Measurements from ENCODE around the gene SF3B4. TPM values are rescaled to one million over a fixed set of nuclear protein-coding genes. Genes with fewer than 3 reads are reported as not detected.

SF3B4 gene
- total and polyA plus RNA-seq, 2 of the 4 experiments (the other 2 are of a cell fraction): 6.6 to 64.4 TPM

DNA sequence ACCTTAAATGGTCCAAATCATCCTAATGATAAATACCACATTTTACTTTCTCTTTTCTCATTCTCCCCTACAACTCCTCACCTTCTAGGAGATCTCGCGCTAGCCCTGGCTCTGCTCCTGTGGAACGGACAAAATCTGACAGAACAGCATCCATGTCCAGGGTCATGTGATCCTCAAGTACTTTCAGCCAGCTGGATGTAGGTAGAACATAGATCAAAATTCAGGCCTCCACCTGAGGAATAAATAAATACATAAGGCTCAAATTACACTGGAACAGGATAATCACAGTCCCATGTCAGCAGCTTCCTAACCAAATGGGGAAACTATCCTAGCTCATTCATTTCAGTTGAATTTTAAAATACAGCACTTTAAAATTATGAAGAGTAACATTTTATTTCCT is 49.7 kb upstream of the SF3B4 start:
- no peak overlapping the region for H3K4me2 ChIP-seq (ENCODE audit: low read depth, low read length)
- H3K4ac ChIP-seq (ENCODE audit: low read depth, low read length): no peak overlapping the region
- ATAC-seq (ENCODE audit: low read depth) (no peak), DNase-seq (no peak)
- no peak overlapping the region for H2BK20ac ChIP-seq (ENCODE audit: low read depth, low read length)
- H4K8ac ChIP-seq (ENCODE audit: low read depth in 2 of 2, low read length in 2 of 2): no peak overlapping the region
- no peaks in the 10 kb centered on the region for H3K9me3 ChIP-seq (ENCODE audit: control insufficient read depth, insufficient read depth, low read length)
- no peak overlapping the region for H2BK5ac ChIP-seq (ENCODE audit: low read depth, low read length, poor library complexity, severe bottlenecking)
- H2BK120ac ChIP-seq (ENCODE audit: low read depth, low read length): no peak overlapping the region
- 0 out of 2 replicates have a peak overlapping the region, but pooled peaks have one; percentile 34 for H3K23ac ChIP-seq (ENCODE audit: low read depth, low read length)
- H4K20me1 ChIP-seq (ENCODE audit: insufficient read depth, low read length): peaks cover 32% of the 10 kb centered on the region; the same call in 1 of the 2 replicates
- no peak overlapping the region for H4K5ac ChIP-seq (ENCODE audit: low read depth, low read length)
- intact Hi-C loops (cut with micrococcal nuclease): no loop called here
- H3K4me1 ChIP-seq (ENCODE audit: control insufficient read depth, insufficient read depth, low read length): peaks cover 2% of the 10 kb centered on the region; the same call in 1 of the 2 replicates
- ChIA-PET POLR2A (ENCODE audit: unreplicated experiment) (no interaction called here), CTCF (no interaction called here)
- H4K91ac ChIP-seq (ENCODE audit: insufficient read depth, low read depth, low read length): no peak overlapping the region
- no peak overlapping the region for H2AFZ ChIP-seq (replicated peaks; ENCODE audit: low read length, poor library complexity)
- H3K4me3 ChIP-seq (ENCODE audit: insufficient read depth, low read depth, low read length): no peak overlapping the region
- H3K18ac ChIP-seq (ENCODE audit: low read depth, low read length): no peak overlapping the region
- BruUV-seq (replicated peaks): no TSS peak
- H3K9ac ChIP-seq (ENCODE audit: low read depth, low read length): no peak overlapping the region
- in situ Hi-C loops (cut with MboI; ENCODE audit: low sequenced_read_pairs): no loop called here
- TF ChIP-seq NFE2L2 (IDR thresholded peaks at IDR 0.05; ENCODE audit: low read depth, low read length): no peak
- TF ChIP-seq CHD1 (IDR thresholded peaks at IDR 0.05; ENCODE audit: low read depth, low read length): no peak
- no peak for TF ChIP-seq MAFK (IDR thresholded peaks at IDR 0.05; ENCODE audit: low read depth, low read length)
- no peak for TF ChIP-seq MXI1 (IDR thresholded peaks at IDR 0.05; ENCODE audit: borderline replicate concordance, low read depth, low read length)
- no peak for TF ChIP-seq RCOR1 (IDR thresholded peaks at IDR 0.05; ENCODE audit: insufficient replicate concordance, low read length)
- TF ChIP-seq POLR2A (IDR thresholded peaks at IDR 0.05; ENCODE audit: low read depth, low read length): no peak
- no peak for TF ChIP-seq MAZ (IDR thresholded peaks at IDR 0.05; ENCODE audit: borderline replicate concordance, low read depth, low read length)
- TF ChIP-seq CEBPB (IDR thresholded peaks at IDR 0.05; ENCODE audit: low read depth, low read length): no peak
- TF ChIP-seq, protein P1, sequence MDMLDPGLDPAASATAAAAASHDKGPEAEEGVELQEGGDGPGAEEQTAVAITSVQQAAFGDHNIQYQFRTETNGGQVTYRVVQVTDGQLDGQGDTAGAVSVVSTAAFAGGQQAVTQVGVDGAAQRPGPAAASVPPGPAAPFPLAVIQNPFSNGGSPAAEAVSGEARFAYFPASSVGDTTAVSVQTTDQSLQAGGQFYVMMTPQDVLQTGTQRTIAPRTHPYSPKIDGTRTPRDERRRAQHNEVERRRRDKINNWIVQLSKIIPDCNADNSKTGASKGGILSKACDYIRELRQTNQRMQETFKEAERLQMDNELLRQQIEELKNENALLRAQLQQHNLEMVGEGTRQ (IDR thresholded peaks at IDR 0.05; ENCODE audit: low read depth, low read length): no peak
- no peak for TF ChIP-seq FOS (IDR thresholded peaks at IDR 0.05; ENCODE audit: low read depth, low read length)
- H2AK9ac ChIP-seq (replicated peaks; ENCODE audit: low read depth, low read length, poor library complexity): no peak overlapping the region
- H3K27me3 ChIP-seq (ENCODE audit: control insufficient read depth, insufficient read depth, low read length): no peaks in the 10 kb centered on the region
- no peak overlapping the region for H2AK5ac ChIP-seq (ENCODE audit: low read depth, low read length)
- no peak overlapping the region for H3K56ac ChIP-seq (ENCODE audit: extremely low read depth, insufficient read depth, low read length)
- peaks cover 22% of the 10 kb centered on the region for H3K36me3 ChIP-seq (ENCODE audit: control insufficient read depth, insufficient read depth, low read length)
- no peak overlapping the region for H3K27ac ChIP-seq (ENCODE audit: insufficient read depth, low read length)
- WGBS, 2 experiments (ENCODE audit: extremely low coverage in 2 of 2, insufficient read length in 1 of 2): 95% methylated on average over 3 of the region's 3 CpGs; no CpG with 5 or more reads in 1 of the 2 experiments
- peaks cover 6% of the 10 kb centered on the region for H3K9me1 ChIP-seq (ENCODE audit: insufficient read depth, low read length)
- H2BK15ac ChIP-seq (ENCODE audit: low read depth, low read length): no peak overlapping the region
- no peak overlapping the region for H3K14ac ChIP-seq (replicated peaks; ENCODE audit: low read depth, low read length)
- peaks cover 40 to 63% of the 10 kb centered on the region in 2 experiments for H3K79me1 ChIP-seq (ENCODE audit: low read depth in 1 of 2, low read length in 2 of 2)
- dilution Hi-C loops (cut with HindIII; ENCODE audit: low sequenced_read_pairs, unreplicated experiment): no loop called here
